Activated B cell treated with CpG ODN at 0.5 μM for 24 hours (primary cell): ENCODE results near the gene GABRE. TPM values are rescaled to one million over a fixed set of nuclear protein-coding genes. Genes with fewer than 3 reads are reported as not detected.

ENCODE experiments used
- ATAC-seq: fragments of 200-7000 bp; cut with Tn5 transposase; one replicate; pipeline ENCODE4 v1.10.0; 2021; ENCODE audit warnings: low read depth, mild to moderate bottlenecking, moderate library complexity
- CTCF ChIA-PET: fragments of 350-600 bp; sonication (Branson Sonifier 250); formaldehyde crosslinking; loops from one replicate; lab custom pipeline; 2021; ENCODE audit warnings: antibody characterized with exemption; lab: Charles Lee
- POLR2A ChIA-PET: fragments of 350-600 bp; sonication (Branson Sonifier 250); formaldehyde crosslinking; loops from one replicate; lab custom pipeline; 2021; ENCODE audit warnings: antibody characterized with exemption; lab: Charles Lee
- DNase-seq: peaks from one replicate; pipeline ENCODE4 v3.0.0; 2022
- H3K27ac Mint-ChIP-seq: one replicate; pipeline ENCODE4 v1.8.0; 2020; ENCODE audit warnings: mixed read lengths
- H3K27me3 Mint-ChIP-seq: one replicate; pipeline ENCODE4 v1.8.0; 2021; ENCODE audit warnings: mixed read lengths
- H3K36me3 Mint-ChIP-seq: one replicate; pipeline ENCODE4 v1.8.0; 2021; ENCODE audit warnings: low read depth, mixed read lengths
- H3K4me1 Mint-ChIP-seq: one replicate; pipeline ENCODE4 v1.8.0; 2021; ENCODE audit warnings: mixed read lengths
- H3K4me3 Mint-ChIP-seq: one replicate; pipeline ENCODE4 v1.8.0; 2020; ENCODE audit warnings: mild to moderate bottlenecking, mixed read lengths
- H3K9me3 Mint-ChIP-seq: one replicate; pipeline ENCODE4 v1.8.0; 2020; ENCODE audit warnings: mixed read lengths
- CTCF ChIP-seq: fragments of 200-600 bp; IDR thresholded peaks from one replicate; pipeline ENCODE4 v1.8.0; 2022; ENCODE audit warnings: antibody characterized with exemption, mild to moderate bottlenecking
- intact Hi-C: fragments of 100-400 bp; cut with micrococcal nuclease; formaldehyde crosslinking; loops from one replicate; pipeline ENCODE4 v1.15.1; 2024
- total RNA-seq: library from RNA; stranded (reverse); gene quantifications from 2 replicates; pipeline ENCODE4 v1.2.3, GENCODE V29; 2022

Gene GABRE
- total RNA-seq, 1 donor from 2014 or later = not detected

GRCh38 chrX:151923648-151924047 lies 50.8 kb downstream of the GABRE start:
- Mint-ChIP-seq H3K27ac (no peak overlapping the region), H3K27me3 (no peaks in the 10 kb centered on the region), H3K4me3 (no peak overlapping the region), H3K36me3 (no peaks in the 10 kb centered on the region), H3K4me1 (no peaks in the 10 kb centered on the region), H3K9me3 (no peaks in the 10 kb centered on the region)
- no peak for TF ChIP-seq CTCF
- DNase-seq (no peak), ATAC-seq (no peak)
- intact Hi-C loops = no loop called here
- CTCF ChIA-PET = no interaction called here
- POLR2A ChIA-PET = no interaction called here

- no peak for ATAC-seq
- H3K4me1 Mint-ChIP-seq = no peaks in the 10 kb centered on the region
- H3K27ac Mint-ChIP-seq = no peak overlapping the region
These were observed 51.8 kb downstream of the GABRE start for GRCh38 chrX:151922692-151923091.

GRCh38 chrX:151921866-151922265 lies 52.6 kb downstream of the GABRE start:
- CTCF ChIA-PET = no interaction called here
- intact Hi-C loops = no loop called here

More at GRCh38 chrX:151922692-151923091, 51.8 kb downstream of the GABRE start:
- intact Hi-C loops = no loop called here
- ChIA-PET CTCF (no interaction called here), POLR2A (no interaction called here)
- no peak for DNase-seq
- Mint-ChIP-seq H3K9me3 (no peaks in the 10 kb centered on the region), H3K27me3 (no peaks in the 10 kb centered on the region), H3K4me3 (no peak overlapping the region), H3K36me3 (no peaks in the 10 kb centered on the region)
- TF ChIP-seq CTCF = no peak

GRCh38 chrX:151921292-151921691 lies 53.2 kb downstream of the GABRE start:
- ATAC-seq (no peak), DNase-seq (no peak)
- intact Hi-C loops = no loop called here
- Mint-ChIP-seq H3K9me3 (no peaks in the 10 kb centered on the region), H3K4me1 (no peaks in the 10 kb centered on the region), H3K4me3 (no peak overlapping the region), H3K27ac (no peak overlapping the region), H3K36me3 (no peaks in the 10 kb centered on the region), H3K27me3 (no peaks in the 10 kb centered on the region)
- no peak for TF ChIP-seq CTCF
- CTCF ChIA-PET = no interaction called here
- POLR2A ChIA-PET = no interaction called here

More at GRCh38 chrX:151921866-151922265, 52.6 kb downstream of the GABRE start:
- H3K36me3 Mint-ChIP-seq = no peaks in the 10 kb centered on the region
- POLR2A ChIA-PET = no interaction called here
- H3K27me3 Mint-ChIP-seq = no peaks in the 10 kb centered on the region
- no peaks in the 10 kb centered on the region for H3K4me1 Mint-ChIP-seq
- no peak overlapping the region for H3K4me3 Mint-ChIP-seq
- DNase-seq (no peak), ATAC-seq (no peak)
- TF ChIP-seq CTCF = no peak
- H3K27ac Mint-ChIP-seq = no peak overlapping the region
- H3K9me3 Mint-ChIP-seq = no peaks in the 10 kb centered on the region

GRCh38 chrX:151920530-151920929 lies 53.9 kb downstream of the GABRE start:
- DNase-seq (no peak), ATAC-seq (no peak)
- Mint-ChIP-seq H3K4me3 (no peak overlapping the region), H3K27me3 (no peaks in the 10 kb centered on the region), H3K4me1 (no peaks in the 10 kb centered on the region), H3K36me3 (no peaks in the 10 kb centered on the region), H3K9me3 (no peaks in the 10 kb centered on the region), H3K27ac (no peak overlapping the region)
- ChIA-PET CTCF (no interaction called here), POLR2A (no interaction called here)
- TF ChIP-seq CTCF = no peak
- intact Hi-C loops = no loop called here
